Motor neuron (in vitro differentiated cells): Measurements from ENCODE around the gene TTBK2. TPM values are rescaled to one million over a fixed set of nuclear protein-coding genes. Genes with fewer than 3 reads are reported as not detected.
"Not testable (repeated sequence)": the region's sequence is repeated elsewhere in the genome, so short reads cannot be mapped to it uniquely, and the experiment has no call there.

Experiments used
- ATAC-seq, 8 experiments: fragments of 200-7000 bp; cut with Tn5 transposase; replicated peaks in 6 of 8; 2 replicates each; pipeline ENCODE4 v1.8.0; 2021; ENCODE audit warnings: mild to moderate bottlenecking in 8 of 8, moderate library complexity in 8 of 8
- H3K27ac ChIP-seq, 2 donors: fragments of 250-450 bp; sonication (Bioruptor Pico); 2 replicates each; pipeline ENCODE4 v1.9.0; 2021; ENCODE audit warnings: antibody characterized with exemption in 2 of 2, mild to moderate bottlenecking in 2 of 2, moderate library complexity in 1 of 2
- H3K4me1 ChIP-seq, 2 donors: fragments of 250-450 bp; sonication (Bioruptor Pico); replicated peaks in 1 of 2; 2 replicates each; pipeline ENCODE4 v1.6.1; 2021; ENCODE audit warnings: antibody characterized with exemption in 2 of 2, mild to moderate bottlenecking in 2 of 2, moderate library complexity in 1 of 2
- H3K4me3 ChIP-seq, 5 donors: fragments of 250-450 bp; sonication (Bioruptor Pico); 2 replicates each; pipeline ENCODE4 v1.9.0; 2021; ENCODE audit warnings: antibody characterized with exemption in 5 of 5, mild to moderate bottlenecking in 5 of 5, moderate library complexity in 4 of 5
- WGBS, 10 experiments: fragments of 450-650 bp; shearing (Covaris generic); methylation state at CpG; one replicate each; pipeline ENCODE4 v1.0.0; 2022; 5-methylcytosine and 5-hydroxymethylcytosine counted together
- in situ Hi-C, 9 experiments: fragments of 400-800 bp; cut with MboI; loops; one replicate each; pipeline ENCODE4 v1.15.0; 2021; ENCODE audit warnings: low sequenced_read_pairs in 9 of 9, low pct_unique_long_range_greater_than_20kb in 2 of 9; ENCODE audit not compliant: unreplicated experiment in 9 of 9
- total RNA-seq, 8 experiments: library from RNA; unstranded; fragments of 300-600 nt; gene quantifications; 2 replicates each; pipeline versions ENCODE4 v1.2.3 to v1.2.4, GENCODE V29; 2022

Gene TTBK2
- total RNA-seq, 8 experiments from 2014 or later, result 7.6 to 26.0 (median 20.3) TPM

GRCh38 chr15:42891569-42891968, 29.0 kb downstream of the TTBK2 start:
- WGBS, 10 experiments, result 80 to 100% (median 100%) methylated on average over 1 to 3 of the region's 3 CpGs; no CpG with 5 or more reads in 3 of the 10 experiments
- Histone ChIP-seq H3K4me3 (no peak overlapping the region), H3K27ac (no peak overlapping the region), H3K4me1 (no peaks in the 10 kb centered on the region)
- ATAC-seq, result no peak
- in situ Hi-C loops, result no loop called here

- WGBS, 10 experiments, result 60 to 100% (median 96%) methylated on average over 1 to 2 of the region's 2 CpGs; no CpG with 5 or more reads in 4 of the 10 experiments
- H3K4me3 ChIP-seq, result no peak overlapping the region
- in situ Hi-C loops, result no loop called here
- no peaks in the 10 kb centered on the region for H3K4me1 ChIP-seq
- no peak overlapping the region for H3K27ac ChIP-seq
- peak in 3 of 8 experiments; percentile 80 to 92 (median 91) for ATAC-seq
These were observed 30.2 kb downstream of the TTBK2 start for GRCh38 chr15:42890161-42890913.

GRCh38 chr15:42887384-42887783, 33.2 kb downstream of the TTBK2 start:
- 89 to 100% (median 100%) methylated on average over 1 to 3 of the region's 3 CpGs; no CpG with 5 or more reads in 1 of the 10 experiments for WGBS, 10 experiments
- H3K27ac ChIP-seq, H3K4me3 ChIP-seq, ATAC-seq, in situ Hi-C loops, H3K4me1 ChIP-seq: not testable (repeated sequence)

DNA sequence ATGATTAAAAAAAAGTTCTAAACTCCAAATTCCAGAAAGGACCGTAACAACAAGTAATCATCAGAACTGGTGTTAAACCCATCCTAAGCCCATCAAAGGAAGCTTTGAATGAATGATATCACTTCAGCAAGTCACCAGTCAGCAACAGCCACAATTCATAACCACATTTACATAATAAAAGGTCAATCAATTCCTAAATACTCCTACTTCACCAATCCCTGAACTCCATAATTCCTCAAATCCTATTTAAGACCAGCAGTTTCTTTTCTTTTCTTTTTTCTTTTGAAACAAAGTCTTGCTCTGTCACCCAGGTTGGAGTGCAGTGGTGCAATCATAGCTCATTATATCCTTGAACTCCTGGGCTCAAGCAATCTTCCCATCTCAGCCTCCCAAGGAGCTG, 40.5 kb downstream of the TTBK2 start:
- no peak overlapping the region for H3K4me3 ChIP-seq
- 78 to 100% (median 95%) methylated on average over 1 of the region's 1 CpG; no CpG with 5 or more reads in 2 of the 10 experiments for WGBS, 10 experiments
- ATAC-seq, result no peak
- in situ Hi-C loops, result no loop called here
- no peak overlapping the region for H3K27ac ChIP-seq
- H3K4me1 ChIP-seq, result no peaks in the 10 kb centered on the region

DNA sequence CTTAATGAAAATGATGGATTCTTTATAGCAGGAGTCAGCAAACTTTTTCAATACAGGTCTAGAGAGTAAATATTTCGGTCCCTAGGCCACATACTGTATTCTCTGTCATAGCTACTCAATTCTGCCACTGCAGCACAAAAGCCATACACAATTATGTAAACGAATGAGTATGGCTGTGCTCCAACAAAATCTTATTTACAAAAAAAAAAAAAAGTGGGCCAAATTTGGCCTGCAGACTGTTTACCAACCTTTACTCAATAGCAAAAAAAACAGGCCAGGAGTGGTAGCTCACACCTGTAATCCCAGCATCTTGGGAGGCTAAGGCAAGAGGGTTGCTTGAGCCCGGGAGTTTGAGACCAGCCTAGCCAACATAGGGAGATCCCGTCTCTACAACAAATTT, 41.1 kb downstream of the TTBK2 start:
- Histone ChIP-seq H3K4me3 (no peak overlapping the region), H3K4me1 (no peaks in the 10 kb centered on the region), H3K27ac (no peak overlapping the region)
- in situ Hi-C loops, result no loop called here
- WGBS, 10 experiments, result 50 to 100% (median 88%) methylated on average over 1 to 4 of the region's 4 CpGs
- ATAC-seq, result no peak

DNA sequence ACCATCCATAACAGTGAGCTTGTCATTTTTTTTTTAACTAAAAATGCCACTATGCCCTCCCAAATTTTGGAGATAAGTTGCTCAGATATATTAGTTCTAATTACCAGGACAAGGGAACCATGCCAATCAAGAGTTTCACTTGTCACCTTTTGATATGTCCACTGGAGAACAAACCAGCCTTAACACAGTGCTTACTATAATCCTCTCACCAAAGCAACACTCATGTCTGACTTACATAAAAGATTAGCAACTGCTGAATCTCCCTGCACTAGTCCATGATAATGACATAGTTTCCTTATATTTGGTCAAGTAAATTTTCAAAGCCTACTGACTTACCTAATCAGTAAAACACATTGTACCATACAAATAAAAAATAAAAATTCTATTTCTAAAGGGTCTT, 44.4 kb downstream of the TTBK2 start:
- H3K27ac ChIP-seq, result no peak overlapping the region
- no peak overlapping the region for H3K4me3 ChIP-seq
- in situ Hi-C loops, result no loop called here
- no peaks in the 10 kb centered on the region for H3K4me1 ChIP-seq
- no peak for ATAC-seq

DNA sequence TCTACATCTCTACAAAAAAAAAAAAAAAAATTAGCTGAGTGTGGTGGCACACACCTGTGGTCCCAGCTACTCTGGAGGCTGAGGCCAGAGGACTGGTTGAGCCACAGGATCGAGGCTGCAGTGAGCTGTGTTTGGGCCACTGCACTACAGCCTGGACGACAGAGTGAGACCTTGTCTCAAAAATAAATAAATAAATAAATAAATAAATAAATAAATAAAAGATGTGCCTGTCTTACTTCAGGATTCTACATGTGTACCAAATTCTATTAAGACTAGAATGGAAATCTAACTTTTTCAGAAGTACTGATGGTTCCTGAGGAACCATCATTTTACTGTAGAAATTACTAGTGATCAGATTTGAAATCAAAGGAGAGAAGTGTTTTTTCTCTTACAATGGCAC, 51.9 kb downstream of the TTBK2 start:
- no peak for ATAC-seq
- Histone ChIP-seq H3K4me1 (no peaks in the 10 kb centered on the region), H3K27ac (no peak overlapping the region), H3K4me3 (no peak overlapping the region)
- WGBS, 10 experiments, result 83 to 100% (median 100%) methylated on average over 1 to 2 of the region's 2 CpGs; no CpG with 5 or more reads in 5 of the 10 experiments
- in situ Hi-C loops, result no loop called here

DNA sequence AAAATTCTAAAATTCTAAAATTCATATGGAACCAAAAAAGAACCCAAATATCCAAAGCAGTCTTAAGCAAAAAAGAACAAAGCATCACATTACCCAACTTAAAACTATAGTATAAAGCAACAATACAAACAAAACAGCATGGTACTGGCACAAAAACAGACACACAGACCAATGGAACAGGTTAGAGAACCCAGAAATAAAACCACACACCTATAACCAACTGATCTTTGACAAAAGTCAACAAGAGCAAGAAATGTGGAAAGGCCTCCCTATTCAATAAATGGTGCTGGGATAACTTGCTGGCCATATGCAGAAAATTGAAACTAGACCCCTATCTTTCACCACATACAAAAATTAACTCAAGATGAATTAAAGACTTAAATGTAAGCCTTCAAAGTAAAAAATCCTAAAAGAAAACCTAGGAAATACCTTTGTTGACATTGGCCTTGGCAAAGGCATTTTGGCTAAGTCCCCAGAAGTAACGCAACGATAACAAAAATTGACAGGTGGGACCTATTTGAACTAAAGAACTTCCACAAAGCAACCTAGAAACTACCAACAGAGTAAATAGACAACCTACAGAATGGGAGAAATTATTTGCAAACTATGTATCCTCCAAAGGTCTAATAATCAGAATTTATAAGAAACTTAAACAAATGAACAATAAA, 56.9 kb downstream of the TTBK2 start:
- no peaks in the 10 kb centered on the region for H3K4me1 ChIP-seq
- in situ Hi-C loops, result no loop called here
- ATAC-seq, result no peak
- WGBS, 10 experiments, result 56 to 100% (median 79%) methylated on average over 2 of the region's 2 CpGs; no CpG with 5 or more reads in 1 of the 10 experiments
- H3K27ac ChIP-seq, result no peak overlapping the region
- H3K4me3 ChIP-seq, result no peak overlapping the region

GRCh38 chr15:42858999-42859789, 61.4 kb downstream of the TTBK2 start:
- H3K27ac ChIP-seq, result no peak overlapping the region
- H3K4me3 ChIP-seq, result no peak overlapping the region
- peak in 2 of 8 experiments; percentile 32 to 33 for ATAC-seq
- H3K4me1 ChIP-seq, result no peaks in the 10 kb centered on the region
- 80 to 100% (median 94%) methylated on average over 1 to 2 of the region's 2 CpGs; no CpG with 5 or more reads in 5 of the 10 experiments for WGBS, 10 experiments
- in situ Hi-C loops, result no loop called here

DNA sequence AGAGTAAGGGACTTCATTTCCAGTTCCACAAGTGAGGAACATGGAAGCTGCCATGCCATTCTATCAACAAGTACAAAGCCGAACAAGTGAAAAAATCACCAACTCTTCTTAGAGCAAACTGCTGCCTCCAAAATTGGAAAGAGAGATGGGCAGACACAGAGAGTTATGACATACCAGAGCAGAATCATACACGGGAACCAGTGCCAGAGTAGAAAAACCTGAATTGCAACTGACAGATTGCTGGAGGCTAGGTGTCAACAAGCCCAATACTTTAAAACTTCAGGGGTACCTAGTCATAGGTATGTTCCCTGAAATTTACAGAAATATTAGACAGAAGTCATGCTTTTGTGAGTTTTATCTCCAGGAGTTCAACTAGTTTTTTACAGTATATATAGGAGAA, 62.0 kb downstream of the TTBK2 start:
- Histone ChIP-seq H3K27ac (no peak overlapping the region), H3K4me3 (no peak overlapping the region), H3K4me1 (no peaks in the 10 kb centered on the region)
- 40 to 100% (median 76%) methylated on average over 1 to 2 of the region's 2 CpGs; no CpG with 5 or more reads in 2 of the 10 experiments for WGBS, 10 experiments
- in situ Hi-C loops, result no loop called here
- ATAC-seq, result no peak

DNA sequence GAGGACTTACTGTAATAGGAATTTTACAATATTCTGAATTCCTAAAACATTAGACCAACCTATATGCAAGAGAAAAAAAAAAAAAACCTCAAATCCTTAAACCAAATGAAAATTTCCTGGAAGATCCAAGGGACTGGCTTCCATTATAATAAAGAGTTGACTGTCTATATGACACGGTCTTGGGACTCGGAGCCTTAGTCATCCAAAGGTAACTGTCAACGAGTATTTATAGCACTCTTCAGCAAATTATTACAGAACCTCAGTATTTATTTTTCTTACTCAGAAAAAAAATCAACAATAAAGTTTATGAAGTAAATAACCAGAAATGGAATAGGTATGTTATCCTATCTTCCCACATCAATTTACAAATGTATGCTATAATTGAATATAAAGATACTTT, 66.0 kb downstream of the TTBK2 start:
- 83 to 100% (median 97%) methylated on average over 1 to 3 of the region's 3 CpGs for WGBS, 10 experiments
- no peaks in the 10 kb centered on the region for H3K4me1 ChIP-seq

GRCh38 chr15:42849836-42850235, 70.7 kb downstream of the TTBK2 start:
- in situ Hi-C loops, result no loop called here
- Histone ChIP-seq H3K4me3 (no peak overlapping the region), H3K4me1 (no peaks in the 10 kb centered on the region), H3K27ac (no peak overlapping the region)
- no peak for ATAC-seq
- WGBS, 10 experiments, result 67 to 100% (median 93%) methylated on average over 1 to 2 of the region's 2 CpGs; no CpG with 5 or more reads in 5 of the 10 experiments

More for the DNA sequence above, 66.0 kb downstream of the TTBK2 start:
- ATAC-seq, result no peak
- H3K27ac ChIP-seq, result no peak overlapping the region
- no peak overlapping the region for H3K4me3 ChIP-seq
- in situ Hi-C loops, result no loop called here

- in situ Hi-C loops, result no loop called here
- no peak overlapping the region for H3K4me3 ChIP-seq
- peak in 1 of 8 experiments; percentile 17 for ATAC-seq
- H3K27ac ChIP-seq, result no peak overlapping the region
- no peaks in the 10 kb centered on the region for H3K4me1 ChIP-seq
These were observed 71.7 kb downstream of the TTBK2 start for GRCh38 chr15:42848846-42849245.
